ENCODE measurements around the gene VWA2.

The VWA2 gene, protein sequence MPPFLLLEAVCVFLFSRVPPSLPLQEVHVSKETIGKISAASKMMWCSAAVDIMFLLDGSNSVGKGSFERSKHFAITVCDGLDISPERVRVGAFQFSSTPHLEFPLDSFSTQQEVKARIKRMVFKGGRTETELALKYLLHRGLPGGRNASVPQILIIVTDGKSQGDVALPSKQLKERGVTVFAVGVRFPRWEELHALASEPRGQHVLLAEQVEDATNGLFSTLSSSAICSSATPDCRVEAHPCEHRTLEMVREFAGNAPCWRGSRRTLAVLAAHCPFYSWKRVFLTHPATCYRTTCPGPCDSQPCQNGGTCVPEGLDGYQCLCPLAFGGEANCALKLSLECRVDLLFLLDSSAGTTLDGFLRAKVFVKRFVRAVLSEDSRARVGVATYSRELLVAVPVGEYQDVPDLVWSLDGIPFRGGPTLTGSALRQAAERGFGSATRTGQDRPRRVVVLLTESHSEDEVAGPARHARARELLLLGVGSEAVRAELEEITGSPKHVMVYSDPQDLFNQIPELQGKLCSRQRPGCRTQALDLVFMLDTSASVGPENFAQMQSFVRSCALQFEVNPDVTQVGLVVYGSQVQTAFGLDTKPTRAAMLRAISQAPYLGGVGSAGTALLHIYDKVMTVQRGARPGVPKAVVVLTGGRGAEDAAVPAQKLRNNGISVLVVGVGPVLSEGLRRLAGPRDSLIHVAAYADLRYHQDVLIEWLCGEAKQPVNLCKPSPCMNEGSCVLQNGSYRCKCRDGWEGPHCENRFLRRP

DNA sequence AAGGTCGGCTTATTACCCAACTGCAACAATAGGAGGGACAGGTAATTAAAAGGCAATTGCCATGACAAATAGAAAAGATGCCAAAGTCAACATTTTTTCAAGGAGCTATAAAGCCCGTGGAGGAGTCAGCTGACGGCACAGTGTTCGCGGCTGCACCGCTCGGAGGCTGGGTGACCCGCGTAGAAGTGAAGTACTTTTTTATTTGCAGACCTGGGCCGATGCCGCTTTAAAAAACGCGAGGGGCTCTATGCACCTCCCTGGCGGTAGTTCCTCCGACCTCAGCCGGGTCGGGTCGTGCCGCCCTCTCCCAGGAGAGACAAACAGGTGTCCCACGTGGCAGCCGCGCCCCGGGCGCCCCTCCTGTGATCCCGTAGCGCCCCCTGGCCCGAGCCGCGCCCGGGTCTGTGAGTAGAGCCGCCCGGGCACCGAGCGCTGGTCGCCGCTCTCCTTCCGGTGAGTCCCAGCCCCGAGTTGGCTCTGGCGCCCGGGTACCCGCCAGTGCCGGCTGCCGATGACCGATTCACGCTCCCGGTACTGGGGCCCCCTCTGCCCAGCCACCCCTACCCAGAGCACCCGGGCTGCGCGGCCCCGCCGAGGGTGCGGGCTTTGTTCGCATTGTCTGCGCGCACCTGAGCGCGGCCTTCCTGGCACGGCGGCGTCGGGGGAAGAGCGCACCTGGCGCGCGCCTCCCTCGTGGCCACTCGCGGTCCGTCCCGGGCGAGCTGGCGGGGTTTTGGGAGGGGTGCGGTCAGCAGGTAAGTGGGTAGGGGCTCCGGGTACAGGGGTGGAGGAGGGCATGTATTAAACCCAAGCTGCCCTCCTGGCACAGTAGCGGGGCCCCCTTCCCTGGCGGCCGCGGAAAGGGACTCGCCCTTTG, at the start of gene VWA2:
VWA2 (plus strand) TSS at position 138 of the 877 bp plus-strand sequence. CDS start 9,460 bp downstream, outside the sequence.
- FAIRE-seq (no peak), DNase-seq (ENCODE audit: insufficient read length, low spot score) (no peak)

DNA sequence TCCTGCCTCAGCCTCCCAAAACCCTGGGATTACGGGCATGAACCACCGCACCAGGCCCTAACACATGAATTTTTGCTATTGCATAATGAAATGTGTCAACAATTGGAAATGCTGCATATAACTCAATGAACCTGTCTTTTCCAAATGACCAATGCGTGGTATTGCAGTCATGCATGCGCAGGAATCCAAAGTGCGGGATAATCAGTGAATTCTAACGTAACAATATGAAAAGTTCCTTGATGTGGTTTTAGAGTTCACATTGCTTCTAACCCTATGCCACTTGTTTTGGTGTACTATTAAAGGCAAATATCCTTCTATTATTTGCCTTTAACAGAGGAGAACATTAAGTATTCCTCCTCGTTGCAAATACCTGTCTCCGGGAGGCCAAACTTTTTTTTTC, 49.4 kb upstream of the VWA2 start:
- DNase-seq (ENCODE audit: insufficient read length, low spot score) (no peak), FAIRE-seq (no peak)

- no peak for FAIRE-seq
- DNase-seq (ENCODE audit: insufficient read length, low spot score), result no peak
Measured at GRCh38 chr10:114195079-114195478, 44.0 kb upstream of the VWA2 start.

- DNase-seq (ENCODE audit: insufficient read length, low spot score) (no peak), FAIRE-seq (no peak)
Measured at GRCh38 chr10:114199239-114199638, 39.8 kb upstream of the VWA2 start.

DNA sequence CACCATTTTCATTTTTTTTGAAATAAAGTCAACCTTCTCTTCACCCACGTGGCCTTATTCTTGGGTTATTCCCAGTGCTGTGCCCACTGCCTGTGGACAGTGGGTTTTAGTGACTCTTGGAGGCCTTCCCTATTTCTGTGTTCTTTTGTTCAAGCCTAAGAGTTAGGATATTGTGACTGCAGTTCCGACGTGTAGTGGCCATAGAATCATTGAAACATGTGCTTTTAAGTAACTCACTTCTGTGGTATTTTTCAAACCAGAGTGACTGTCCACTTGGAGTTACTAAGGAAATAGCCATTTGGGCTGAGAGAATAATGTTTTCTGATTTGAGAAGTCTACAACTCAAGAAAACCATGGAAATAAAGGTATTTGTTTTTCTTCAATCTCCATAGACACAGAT, 36.2 kb upstream of the VWA2 start:
- DNase-seq (ENCODE audit: insufficient read length, low spot score) (no peak), FAIRE-seq (no peak)

DNA sequence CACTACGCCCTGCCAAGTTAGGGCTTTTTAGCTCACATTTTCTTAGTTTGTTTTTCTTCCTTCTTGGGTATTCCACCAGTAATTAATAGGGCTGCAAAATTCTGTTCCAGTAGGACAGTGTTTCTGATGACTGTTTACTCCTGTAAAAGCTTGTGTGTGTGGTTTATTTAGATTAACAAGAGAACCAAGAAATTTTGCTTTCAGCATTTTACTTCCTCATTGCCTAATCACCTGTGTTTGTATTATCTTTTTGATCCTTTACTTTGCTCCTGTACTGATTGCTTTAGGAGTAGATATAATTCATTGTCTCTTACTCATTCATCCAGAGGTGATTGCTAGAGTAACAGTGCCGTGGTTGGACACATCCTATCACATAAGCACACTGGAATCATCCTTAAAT, 32.2 kb upstream of the VWA2 start:
- no peak for FAIRE-seq
- DNase-seq (ENCODE audit: insufficient read length, low spot score), result no peak

DNA sequence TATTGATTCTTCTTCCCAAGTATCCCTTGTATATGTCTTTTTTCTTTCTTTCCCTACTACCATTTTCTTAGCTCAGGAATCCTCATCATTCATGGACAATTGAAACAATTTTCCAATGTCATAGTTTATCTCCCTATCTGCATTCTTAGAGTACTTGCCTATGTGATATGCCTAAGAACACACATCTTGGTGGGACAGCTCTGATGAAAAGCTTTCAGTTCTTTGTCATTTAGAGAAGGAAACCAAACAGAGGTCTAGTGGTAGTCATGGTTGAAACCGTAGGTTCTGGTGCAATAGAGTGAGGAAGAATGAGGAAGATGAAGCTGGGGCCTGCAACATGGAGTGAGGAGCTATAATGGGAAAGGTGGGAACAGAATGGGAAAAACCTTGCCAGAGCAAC, 31.7 kb upstream of the VWA2 start:
- FAIRE-seq, result no peak
- DNase-seq (ENCODE audit: insufficient read length, low spot score), result no peak

DNA sequence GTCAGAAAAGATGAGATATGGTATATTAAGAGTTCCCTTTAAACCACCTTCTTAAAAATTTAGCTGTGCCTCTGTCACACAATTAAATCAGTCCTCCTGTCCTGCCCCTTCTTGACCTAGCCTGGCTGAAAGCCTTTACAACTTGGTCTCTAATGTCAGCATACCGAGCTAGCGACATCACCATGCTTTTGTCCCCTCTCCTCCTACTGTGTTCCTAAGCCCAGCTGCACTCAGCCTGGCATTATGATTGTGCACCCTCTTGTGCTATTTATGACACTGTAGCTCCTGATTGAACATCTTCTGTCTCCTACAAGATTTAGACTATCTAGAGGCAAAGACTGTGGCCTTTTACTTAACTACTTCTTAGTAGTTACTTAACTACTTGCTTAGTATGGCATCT, 30.7 kb upstream of the VWA2 start:
- DNase-seq (ENCODE audit: insufficient read length, low spot score) (peak; percentile 3), FAIRE-seq (no peak)

- DNase-seq (ENCODE audit: insufficient read length, low spot score) (no peak), FAIRE-seq (no peak)
Measured at GRCh38 chr10:114212153-114212552, 26.9 kb upstream of the VWA2 start.

- FAIRE-seq (no peak), DNase-seq (ENCODE audit: insufficient read length, low spot score) (no peak)
Measured at GRCh38 chr10:114215033-114215432, 24.0 kb upstream of the VWA2 start.

GRCh38 chr10:114220281-114220680, 18.8 kb upstream of the VWA2 start:
- FAIRE-seq (no peak), DNase-seq (ENCODE audit: insufficient read length, low spot score) (no peak)

GRCh38 chr10:114221235-114221634, 17.8 kb upstream of the VWA2 start:
- DNase-seq (ENCODE audit: insufficient read length, low spot score) (no peak), FAIRE-seq (no peak)

GRCh38 chr10:114223066-114223465, 16.0 kb upstream of the VWA2 start:
- no peak for FAIRE-seq

DNA sequence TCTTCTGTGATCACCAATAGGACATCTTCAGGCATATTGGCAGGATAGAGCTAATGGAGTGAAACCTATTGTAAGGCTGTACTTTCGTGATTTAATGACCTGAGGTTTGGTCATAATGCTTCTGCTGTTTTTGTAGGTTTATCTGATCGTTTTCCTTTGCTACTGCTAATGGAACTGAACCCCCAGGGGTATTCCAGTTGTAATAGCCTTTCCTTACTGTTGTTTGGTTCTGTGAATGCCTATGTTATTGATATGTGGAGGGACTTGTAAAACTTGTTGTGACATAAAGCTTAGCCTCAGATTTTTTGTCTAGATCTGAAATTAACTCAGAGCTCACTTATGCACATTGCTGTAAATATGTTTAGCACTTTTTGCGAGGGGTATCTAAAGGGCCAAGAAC, 10.9 kb upstream of the VWA2 start:
- FAIRE-seq (no peak), DNase-seq (ENCODE audit: insufficient read length, low spot score) (no peak)

More at GRCh38 chr10:114223066-114223465, 16.0 kb upstream of the VWA2 start:
- no peak for DNase-seq (ENCODE audit: insufficient read length, low spot score)

DNA sequence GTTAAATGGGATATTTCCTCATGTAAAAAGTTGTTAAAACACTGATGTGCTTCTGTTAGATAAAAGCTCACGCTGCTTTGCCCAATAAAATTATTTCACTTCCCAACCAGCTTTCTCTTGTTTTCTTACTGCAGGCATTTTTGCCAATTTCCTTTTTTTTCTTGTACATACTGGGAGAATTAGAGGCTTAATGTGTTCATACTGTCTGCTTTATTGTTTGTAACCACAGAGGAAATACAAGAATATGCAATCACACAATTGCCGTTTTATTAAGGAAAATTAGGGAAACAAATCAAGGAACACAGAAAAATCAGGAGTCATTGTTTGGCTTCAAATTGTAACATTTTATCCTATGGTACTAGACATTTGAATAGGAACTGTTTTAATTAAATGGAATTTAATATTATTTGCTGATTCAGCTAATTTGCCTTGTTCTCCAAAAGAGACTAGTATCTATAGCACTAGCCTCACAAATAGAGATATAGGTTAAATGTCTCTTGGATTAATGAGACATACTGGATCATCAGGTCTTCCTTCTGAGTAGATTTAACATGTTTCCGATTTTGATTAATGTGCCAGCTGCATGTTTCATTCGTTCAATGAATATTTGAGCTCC, 6.4 kb upstream of the VWA2 start:
- no peak for FAIRE-seq
- no peak for DNase-seq (ENCODE audit: insufficient read length, low spot score)

- DNase-seq (ENCODE audit: insufficient read length, low spot score) (no peak), FAIRE-seq (no peak)
Measured at GRCh38 chr10:114233482-114233881, 5.6 kb upstream of the VWA2 start.

DNA sequence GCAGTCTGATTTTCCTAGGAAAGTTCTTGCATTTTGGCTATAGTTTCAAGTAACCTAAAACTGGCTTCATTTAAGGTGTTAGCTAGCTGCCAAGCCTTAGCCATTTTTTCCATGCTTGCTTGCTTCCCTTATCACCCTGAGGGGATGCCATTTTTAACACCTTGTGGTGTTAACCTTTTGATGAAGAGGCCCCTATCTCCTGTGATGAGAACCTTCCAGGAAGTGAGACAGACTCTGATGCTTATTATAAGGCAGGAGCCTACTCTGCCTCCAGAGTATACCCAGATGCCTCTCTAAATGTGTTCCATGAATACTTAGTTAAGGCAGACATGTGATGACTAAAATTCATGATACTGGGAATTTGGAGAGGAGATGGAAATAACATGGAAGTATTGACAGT, 4.9 kb upstream of the VWA2 start:
- FAIRE-seq, result no peak
- no peak for DNase-seq (ENCODE audit: insufficient read length, low spot score)

- DNase-seq (ENCODE audit: insufficient read length, low spot score) (no peak), FAIRE-seq (no peak)
Measured at GRCh38 chr10:114239994-114240345, 916 bp downstream of the VWA2 start.

- FAIRE-seq (no peak), DNase-seq (ENCODE audit: insufficient read length, low spot score) (no peak)
Measured at GRCh38 chr10:114242235-114242634, 3.2 kb downstream of the VWA2 start.

GRCh38 chr10:114243661-114244060, 4.6 kb downstream of the VWA2 start:
- no peak for DNase-seq (ENCODE audit: insufficient read length, low spot score)
- no peak for FAIRE-seq

GRCh38 chr10:114244126-114244525, 5.1 kb downstream of the VWA2 start:
- DNase-seq (ENCODE audit: insufficient read length, low spot score) (no peak), FAIRE-seq (no peak)
